CD4-positive, alpha-beta T cell treated with Interferon alpha-2 for 1 hour (primary cell): ENCODE measurements around the gene KRTAP19-5.
"Not testable (repeated sequence)": the region's sequence is repeated elsewhere in the genome, so short reads cannot be mapped to it uniquely, and the experiment has no call there.

Source experiments
- DNase-seq, 2 donors: peaks; one replicate each; pipeline ENCODE4 v3.0.0-alpha.2; 2020 to 2022

The KRTAP19-5 gene

DNA sequence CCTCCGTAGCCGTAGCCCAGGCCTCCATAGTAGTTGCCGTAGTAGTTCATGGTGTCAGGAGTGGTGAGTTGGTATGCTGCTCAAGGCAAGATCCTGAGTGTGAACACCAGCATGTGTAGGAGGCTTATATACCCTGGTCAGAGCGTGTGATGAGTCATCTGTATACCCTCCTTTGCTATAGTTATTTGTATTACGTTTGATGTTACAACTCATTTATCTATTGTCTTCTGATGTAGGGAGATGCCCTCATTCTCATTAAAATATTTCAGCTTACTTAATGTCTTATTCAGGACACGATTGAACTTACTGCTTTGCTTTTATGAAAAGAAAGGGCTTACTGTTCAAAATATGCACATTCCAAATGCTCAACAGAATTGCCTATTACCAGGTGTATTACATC is at the start of gene KRTAP19-5:
KRTAP19-5 (minus strand) TSS at position 101 of the 400 bp plus-strand sequence; CDS start at position 50, 51 bp downstream.
- no peak for DNase-seq

DNA sequence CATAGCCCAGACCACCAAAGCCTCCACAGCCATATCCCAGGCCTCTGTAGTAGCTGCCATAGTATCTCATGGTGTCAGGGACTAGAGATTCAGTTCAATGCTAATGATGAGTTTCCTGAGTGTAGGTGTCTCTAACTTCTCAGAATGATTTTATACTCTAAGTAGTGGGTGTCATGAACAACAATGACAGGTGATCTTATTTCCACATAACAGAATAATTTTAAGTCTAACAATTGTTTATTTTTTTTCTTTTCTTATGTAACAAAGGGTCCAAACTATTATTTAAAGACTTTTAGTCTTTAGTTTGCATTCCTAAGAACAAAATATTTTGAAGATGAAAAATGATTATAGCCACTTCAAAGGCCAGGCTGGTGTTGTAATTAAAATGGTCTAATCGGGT is 39.8 kb upstream of the KRTAP19-5 start, which contains the start of gene KRTAP19-6:
KRTAP19-6 (minus strand) TSS at position 101 of the 400 bp plus-strand sequence; CDS start at position 70, 31 bp downstream.
- no peak for DNase-seq

GRCh38 chr21:30518876-30519275 is 16.9 kb upstream of the KRTAP19-5 start:
- no peak for DNase-seq

DNA sequence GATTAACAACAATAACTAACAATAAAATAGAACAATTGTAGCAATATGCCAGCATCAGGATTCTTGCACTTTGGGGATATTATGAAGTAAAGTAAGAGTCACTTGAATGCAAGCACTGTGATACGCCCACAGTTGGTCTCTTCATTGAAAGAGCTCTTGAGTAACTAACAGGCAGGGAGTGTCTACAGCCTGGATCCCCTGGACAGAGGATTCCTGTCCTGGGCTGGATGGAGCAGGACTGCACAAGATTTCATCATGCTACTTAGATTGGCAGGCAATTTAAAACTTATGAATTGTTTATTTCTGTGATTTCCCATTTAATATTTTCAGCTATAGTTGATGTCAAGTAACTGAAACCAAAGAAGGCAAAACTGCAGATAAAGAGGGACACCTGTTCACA is 13.7 kb upstream of the KRTAP19-5 start:
- DNase-seq = no peak

DNA sequence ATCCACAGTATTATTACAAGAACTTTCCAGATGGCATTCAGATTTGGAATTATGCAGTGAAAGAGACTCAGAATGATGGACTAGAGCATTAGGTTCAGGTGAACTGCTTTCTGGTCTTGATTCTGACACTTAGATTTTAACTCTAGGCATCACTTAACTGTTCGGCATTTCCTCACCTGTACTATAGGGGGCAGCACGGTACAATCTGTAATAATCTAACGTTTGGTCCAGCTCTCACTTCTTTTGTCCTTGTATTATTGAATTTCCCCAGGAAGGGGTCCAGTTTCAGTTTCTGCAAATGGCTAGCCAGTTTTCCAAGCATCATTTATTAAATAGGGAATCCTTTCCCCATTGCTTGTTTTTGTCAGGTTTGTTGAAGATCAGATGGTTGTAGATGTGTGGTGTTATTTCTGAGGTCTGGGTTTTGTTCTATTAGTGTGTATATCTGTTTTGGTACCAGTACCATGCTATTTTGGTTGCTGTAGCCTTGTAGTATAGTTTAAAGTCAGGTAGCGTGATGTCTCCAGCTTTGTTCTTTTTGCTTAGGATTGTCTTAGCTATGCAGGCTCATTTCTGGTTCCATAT is 3.8 kb upstream of the KRTAP19-5 start:
- not testable (repeated sequence) for DNase-seq

- no peak for DNase-seq
Observed at GRCh38 chr21:30497065-30497464, 4.9 kb downstream of the KRTAP19-5 start, which contains the start of gene KRTAP19-4. Gene KRTAP19-4, minus strand, starts transcription at chr21:30497165. Its CDS starts 55 bp downstream, at chr21:30497110.

DNA sequence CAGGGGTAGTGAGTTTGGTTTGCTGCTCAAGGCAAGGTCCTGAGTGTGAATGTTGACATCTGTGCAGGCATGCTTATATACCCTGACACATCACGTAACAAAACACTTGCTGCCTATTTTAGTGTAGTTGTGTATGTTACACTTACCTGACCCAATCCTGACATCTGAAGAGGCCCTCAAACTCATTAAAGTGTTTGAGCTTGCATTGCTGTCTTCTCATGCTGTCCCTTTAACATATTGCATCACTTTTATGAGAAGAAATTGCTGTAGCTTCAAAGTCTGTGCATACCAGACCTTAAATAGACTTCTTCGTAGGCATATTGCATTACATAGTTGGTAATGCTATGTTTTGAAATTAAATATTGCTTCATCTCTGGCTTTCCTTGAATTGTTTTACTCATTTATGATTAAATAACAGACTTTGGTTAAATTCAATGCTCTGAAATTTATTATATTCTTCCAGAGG is 9.9 kb downstream of the KRTAP19-5 start, which contains the start of gene KRTAP19-3:
KRTAP19-3 (minus strand) TSS at position 51 of the 466 bp plus-strand sequence. CDS start 56 bp downstream, outside the sequence.
- no peak for DNase-seq

GRCh38 chr21:30487336-30487735 is 14.6 kb downstream of the KRTAP19-5 start, which contains the start of gene KRTAP19-2:
Gene KRTAP19-2, minus strand, starts transcription at chr21:30487436. Its CDS starts 88 bp downstream, at chr21:30487348.
- no peak for DNase-seq

GRCh38 chr21:30486180-30486579 is 15.8 kb downstream of the KRTAP19-5 start:
- DNase-seq = no peak

- no peak for DNase-seq
Observed at GRCh38 chr21:30482130-30482529, 19.8 kb downstream of the KRTAP19-5 start.

DNA sequence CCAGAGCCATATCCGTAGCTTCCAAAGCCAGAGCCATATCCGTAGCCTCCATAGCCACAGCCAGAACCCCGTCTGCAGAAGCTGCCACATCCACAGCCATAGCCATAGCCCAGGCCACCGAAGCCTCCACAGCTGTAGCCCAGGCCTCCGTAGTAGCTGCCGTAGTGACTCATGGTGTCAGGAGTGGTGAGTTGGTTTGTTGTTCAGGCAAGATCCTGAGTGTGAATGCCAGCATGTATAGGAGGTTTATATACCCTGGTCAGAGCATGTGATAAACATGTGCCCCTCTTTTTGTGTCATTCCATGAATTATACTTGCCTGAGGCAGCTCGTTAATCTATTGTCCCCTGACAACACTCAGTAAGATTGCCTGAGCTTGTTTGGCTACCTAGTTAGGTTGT is 21.8 kb downstream of the KRTAP19-5 start, which contains the start of gene KRTAP19-1:
KRTAP19-1 (minus strand) TSS at position 223 of the 400 bp plus-strand sequence; CDS start at position 173, 50 bp downstream.
- no peak for DNase-seq

- DNase-seq = no peak
Observed at GRCh38 chr21:30479259-30479658, 22.7 kb downstream of the KRTAP19-5 start.

DNA sequence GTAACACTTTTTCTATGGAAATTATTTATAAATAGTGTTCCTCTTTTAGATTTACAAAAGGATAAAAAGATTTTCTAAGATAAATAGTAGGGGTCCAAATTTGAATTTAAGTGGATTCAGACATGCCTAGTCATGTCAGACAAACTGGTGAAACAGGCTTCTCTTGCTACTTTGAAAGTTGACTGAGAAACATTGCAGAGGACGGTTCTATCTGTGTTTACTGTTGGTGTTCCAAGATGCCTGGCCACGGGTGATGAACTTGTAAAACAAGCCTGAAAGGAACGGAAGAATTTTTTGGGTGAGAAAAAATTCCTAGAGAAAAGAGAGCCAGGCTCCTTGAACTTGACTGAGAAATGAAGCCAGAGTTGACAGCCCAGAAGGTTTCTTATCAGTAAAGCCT is 23.9 kb downstream of the KRTAP19-5 start:
- no peak for DNase-seq

DNA sequence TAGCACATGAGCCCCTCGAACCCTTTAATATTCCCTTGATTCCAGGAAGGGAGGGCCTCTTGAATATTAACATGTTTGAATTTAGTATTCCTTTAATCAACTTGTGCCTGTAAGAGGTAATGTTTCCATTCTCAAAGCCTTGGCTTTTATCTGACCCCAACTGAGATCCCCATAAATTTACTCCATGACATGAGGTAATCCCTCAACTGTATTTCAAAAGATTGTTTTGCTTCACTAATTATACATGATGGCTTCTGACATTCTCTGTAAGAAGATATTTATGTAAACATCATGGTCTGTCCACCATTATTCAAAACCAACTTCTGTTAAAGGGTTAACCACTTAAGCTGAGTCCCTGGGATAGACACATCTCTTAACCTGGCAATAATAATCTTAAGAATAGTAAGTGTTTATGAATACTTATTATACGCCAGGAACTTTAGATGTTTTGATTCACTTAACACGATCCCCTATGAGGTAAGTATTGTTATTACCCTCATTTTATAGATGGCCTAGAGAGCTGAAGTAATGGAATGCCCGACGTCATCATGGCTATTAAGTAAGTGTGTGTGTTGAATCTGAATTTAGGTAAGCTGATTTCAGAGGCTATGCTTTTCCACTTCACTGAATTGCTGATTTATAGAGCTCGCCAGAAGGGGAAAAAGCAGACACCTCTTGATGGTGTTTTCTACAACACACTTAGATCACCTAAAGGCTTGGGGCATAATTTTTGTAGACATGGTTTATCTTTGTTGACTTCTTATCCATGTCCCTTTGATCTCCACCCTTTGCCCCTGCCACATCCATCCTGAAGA is 32.8 kb downstream of the KRTAP19-5 start:
- no peak for DNase-seq

DNA sequence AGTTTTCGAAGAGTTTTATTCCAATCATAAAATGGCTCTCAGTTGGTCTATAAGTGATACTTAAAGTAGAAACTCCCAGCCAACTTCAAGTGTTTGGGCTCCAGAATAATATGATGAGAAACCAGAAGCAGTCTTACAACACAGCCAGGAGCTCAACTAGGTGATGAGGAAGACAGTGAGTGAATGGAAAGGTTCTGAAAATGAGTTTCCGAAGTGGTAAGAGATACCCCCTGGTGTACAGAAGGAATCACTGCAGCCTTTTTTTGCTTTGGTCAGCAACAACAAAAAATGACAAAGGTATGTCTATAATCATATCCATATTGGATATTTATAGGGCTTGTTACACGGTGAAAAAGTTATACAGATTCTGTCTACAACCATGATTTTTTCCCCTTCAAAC is 38.2 kb downstream of the KRTAP19-5 start:
- no peak for DNase-seq
